ENCODE results near the gene AZIN2.
"Not testable (repeated sequence)": the region's sequence is repeated elsewhere in the genome, so short reads cannot be mapped to it uniquely, and the experiment has no call there.

AZIN2 gene

GRCh38 chr1:33092438-33092837 is 11.5 kb downstream of the AZIN2 start:
- in situ Hi-C loops (cut with HindIII; ENCODE audit: low pct_unique_long_range_greater_than_20kb, low sequenced_read_pairs): no loop called here
- no peak for TF ChIP-seq JUND (IDR thresholded peaks at IDR 0.05; ENCODE audit: low read depth)

DNA sequence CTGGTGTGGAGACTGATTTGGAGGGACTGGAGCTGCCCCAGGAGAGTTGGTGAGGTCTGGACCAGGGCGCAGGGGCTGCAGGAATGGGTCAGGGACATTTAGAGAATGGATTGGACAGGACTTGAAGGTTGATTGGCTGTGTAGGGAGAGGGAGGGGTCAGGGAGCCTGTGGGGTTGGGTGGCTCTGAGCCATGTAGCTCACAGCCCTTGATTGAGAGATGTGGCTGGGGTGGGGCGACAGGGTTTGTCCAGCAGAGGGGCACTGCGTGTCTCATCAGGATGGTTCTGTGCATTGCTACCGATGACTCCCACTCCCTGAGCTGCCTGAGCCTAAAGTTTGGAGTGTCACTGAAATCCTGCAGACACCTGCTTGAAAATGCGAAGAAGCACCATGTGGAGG is 12.1 kb downstream of the AZIN2 start:
- in situ Hi-C loops (cut with HindIII; ENCODE audit: low pct_unique_long_range_greater_than_20kb, low sequenced_read_pairs): no loop called here
- DNase-seq (ENCODE audit: low read depth in 1 of 2, low spot score in 1 of 2): peak in 1 of 2 experiments; percentile 8
- no peak for TF ChIP-seq JUND (IDR thresholded peaks at IDR 0.05; ENCODE audit: low read depth)

More at GRCh38 chr1:33092438-33092837, 11.5 kb downstream of the AZIN2 start:
- DNase-seq (ENCODE audit: low read depth in 1 of 2, low spot score in 1 of 2): no peak

DNA sequence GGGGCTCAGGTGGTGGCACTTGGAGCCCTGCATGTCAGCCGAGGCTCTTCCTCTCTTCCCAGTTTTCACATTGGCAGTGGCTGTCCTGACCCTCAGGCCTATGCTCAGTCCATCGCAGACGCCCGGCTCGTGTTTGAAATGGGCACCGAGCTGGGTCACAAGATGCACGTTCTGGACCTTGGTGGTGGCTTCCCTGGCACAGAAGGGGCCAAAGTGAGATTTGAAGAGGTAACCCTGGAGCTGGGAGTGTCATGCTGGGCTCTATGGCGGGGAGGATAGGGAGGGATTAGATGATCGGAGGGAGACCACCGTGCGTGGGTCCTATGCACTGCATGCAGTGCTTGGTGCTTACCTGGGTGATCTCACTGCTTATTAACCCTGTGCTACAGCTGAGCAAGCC is 13.5 kb downstream of the AZIN2 start:
- in situ Hi-C loops (cut with HindIII; ENCODE audit: low pct_unique_long_range_greater_than_20kb, low sequenced_read_pairs): no loop called here
- no peak for DNase-seq (ENCODE audit: low read depth in 1 of 2, low spot score in 1 of 2)
- TF ChIP-seq JUND (IDR thresholded peaks at IDR 0.05; ENCODE audit: low read depth): no peak

DNA sequence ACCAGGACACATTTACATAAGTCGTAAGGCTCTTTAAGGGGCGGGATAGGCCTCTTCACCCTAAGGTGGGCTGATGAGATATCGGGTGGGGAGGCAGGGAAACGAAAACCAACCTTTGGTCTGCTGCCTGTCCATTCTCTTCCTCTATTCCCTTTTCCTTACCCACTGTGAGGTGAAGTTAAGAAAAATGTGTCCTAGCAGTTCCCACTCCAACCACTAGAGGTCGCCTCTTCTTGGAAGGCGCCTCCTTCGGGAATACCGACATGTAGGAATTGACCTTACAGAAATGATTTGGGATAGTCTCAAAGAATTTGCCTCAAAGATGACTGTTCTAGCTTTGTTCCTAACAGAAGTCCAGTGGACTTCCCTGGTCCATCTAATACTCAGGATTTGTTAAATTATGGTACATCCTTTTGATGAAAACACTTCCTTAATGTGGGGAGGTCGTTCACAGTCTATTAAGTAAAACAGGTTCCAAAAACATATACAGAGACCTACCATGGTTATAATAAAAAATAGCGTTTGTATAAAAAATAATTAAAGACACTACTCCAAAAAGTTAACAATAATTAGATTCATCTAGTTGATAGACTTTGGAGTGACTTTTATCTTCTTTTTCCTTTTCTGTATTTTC is 14.1 kb downstream of the AZIN2 start:
- in situ Hi-C loops (cut with HindIII; ENCODE audit: low pct_unique_long_range_greater_than_20kb, low sequenced_read_pairs): no loop called here
- TF ChIP-seq JUND (IDR thresholded peaks at IDR 0.05; ENCODE audit: low read depth): no peak
- DNase-seq (ENCODE audit: low read depth in 1 of 2, low spot score in 1 of 2): peak; percentile 26 to 71

- no peak for DNase-seq (ENCODE audit: low read depth in 1 of 2, low spot score in 1 of 2)
- no peak for TF ChIP-seq JUND (IDR thresholded peaks at IDR 0.05; ENCODE audit: low read depth)
- in situ Hi-C loops (cut with HindIII; ENCODE audit: low pct_unique_long_range_greater_than_20kb, low sequenced_read_pairs): no loop called here
These were observed 15.5 kb downstream of the AZIN2 start for GRCh38 chr1:33096363-33097005.

- in situ Hi-C loops (cut with HindIII; ENCODE audit: low pct_unique_long_range_greater_than_20kb, low sequenced_read_pairs): no loop called here
- DNase-seq (ENCODE audit: low read depth in 1 of 2, low spot score in 1 of 2): no peak
- no peak for TF ChIP-seq JUND (IDR thresholded peaks at IDR 0.05; ENCODE audit: low read depth)
These were observed 16.2 kb downstream of the AZIN2 start for GRCh38 chr1:33097137-33097611.

- DNase-seq (ENCODE audit: low read depth in 1 of 2, low spot score in 1 of 2): no peak
- no peak for TF ChIP-seq JUND (IDR thresholded peaks at IDR 0.05; ENCODE audit: low read depth)
- in situ Hi-C loops (cut with HindIII; ENCODE audit: low pct_unique_long_range_greater_than_20kb, low sequenced_read_pairs): no loop called here
These were observed 16.8 kb downstream of the AZIN2 start for GRCh38 chr1:33097762-33098161.

DNA sequence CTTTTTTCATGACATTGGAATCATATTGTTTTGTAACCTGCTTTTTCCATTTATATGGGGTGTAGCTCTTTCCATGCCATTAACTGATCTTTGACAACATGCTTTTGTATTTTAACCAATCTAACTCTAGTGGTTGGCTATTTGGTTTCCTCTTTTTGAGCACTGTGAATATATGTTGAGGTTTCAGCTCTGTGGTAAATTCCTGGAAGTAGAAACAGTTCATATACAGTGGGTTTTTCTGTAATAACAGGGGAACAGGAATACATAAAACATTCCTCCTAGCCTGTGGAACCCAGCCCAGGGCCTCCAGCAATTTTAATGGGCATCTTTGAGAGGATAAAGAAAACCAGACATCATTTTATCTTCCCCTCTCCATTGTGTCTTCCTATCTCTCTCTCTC is 17.4 kb downstream of the AZIN2 start:
- in situ Hi-C loops (cut with HindIII; ENCODE audit: low pct_unique_long_range_greater_than_20kb, low sequenced_read_pairs): no loop called here
- DNase-seq (ENCODE audit: low read depth in 1 of 2, low spot score in 1 of 2): no peak
- TF ChIP-seq JUND (IDR thresholded peaks at IDR 0.05; ENCODE audit: low read depth): no peak

DNA sequence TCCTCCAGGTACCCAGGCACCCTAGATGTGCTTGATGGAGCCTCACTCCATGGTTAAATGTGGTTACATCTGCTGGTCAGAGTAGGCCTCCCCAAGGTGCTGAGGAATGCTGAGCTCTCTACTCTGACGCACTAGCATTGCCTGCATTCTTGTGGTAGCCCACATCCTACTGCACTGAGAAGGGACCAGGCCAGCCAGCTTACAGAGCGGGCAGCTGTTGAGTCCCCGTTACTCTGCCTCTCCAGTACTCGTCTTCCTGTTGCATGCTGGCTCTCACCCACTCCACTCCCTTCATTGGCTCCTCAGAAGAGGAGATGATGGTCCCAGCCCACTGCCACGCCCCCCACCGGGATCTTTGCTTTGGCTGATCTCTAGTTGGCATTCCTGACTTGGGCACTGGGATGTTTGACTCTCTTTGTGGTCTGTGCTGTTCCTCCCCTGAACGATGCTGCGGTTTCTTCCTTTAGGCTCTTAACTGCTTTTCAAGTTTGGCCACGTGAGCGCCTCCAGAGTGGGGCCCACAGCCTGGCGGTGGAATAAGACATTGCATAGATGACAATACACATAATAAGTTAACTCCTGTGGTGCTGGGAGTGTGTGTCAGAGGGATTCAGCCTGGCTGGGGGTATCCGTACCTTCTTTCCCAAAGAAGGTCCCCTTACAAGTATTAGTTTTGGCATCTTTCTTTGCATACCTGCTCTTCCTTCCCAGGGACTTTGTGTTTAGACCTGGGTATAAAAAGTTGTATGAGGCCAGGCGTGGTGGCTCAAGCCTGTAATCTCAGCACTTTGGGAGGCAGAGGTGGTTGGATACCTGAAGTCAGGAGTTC is 18.6 kb downstream of the AZIN2 start:
- in situ Hi-C loops (cut with HindIII; ENCODE audit: low pct_unique_long_range_greater_than_20kb, low sequenced_read_pairs): no loop called here
- TF ChIP-seq JUND (IDR thresholded peaks at IDR 0.05; ENCODE audit: low read depth): no peak
- peak; percentile 15 to 98 for DNase-seq (ENCODE audit: low read depth in 1 of 2, low spot score in 1 of 2)

- in situ Hi-C loops (cut with HindIII; ENCODE audit: low pct_unique_long_range_greater_than_20kb, low sequenced_read_pairs); DNase-seq (ENCODE audit: low read depth in 1 of 2, low spot score in 1 of 2): not testable (repeated sequence)
These were observed 19.1 kb downstream of the AZIN2 start for GRCh38 chr1:33100119-33100415.

- in situ Hi-C loops (cut with HindIII; ENCODE audit: low pct_unique_long_range_greater_than_20kb, low sequenced_read_pairs): no loop called here
- no peak for TF ChIP-seq JUND (IDR thresholded peaks at IDR 0.05; ENCODE audit: low read depth)
These were observed 29.5 kb downstream of the AZIN2 start for GRCh38 chr1:33110477-33110876.

DNA sequence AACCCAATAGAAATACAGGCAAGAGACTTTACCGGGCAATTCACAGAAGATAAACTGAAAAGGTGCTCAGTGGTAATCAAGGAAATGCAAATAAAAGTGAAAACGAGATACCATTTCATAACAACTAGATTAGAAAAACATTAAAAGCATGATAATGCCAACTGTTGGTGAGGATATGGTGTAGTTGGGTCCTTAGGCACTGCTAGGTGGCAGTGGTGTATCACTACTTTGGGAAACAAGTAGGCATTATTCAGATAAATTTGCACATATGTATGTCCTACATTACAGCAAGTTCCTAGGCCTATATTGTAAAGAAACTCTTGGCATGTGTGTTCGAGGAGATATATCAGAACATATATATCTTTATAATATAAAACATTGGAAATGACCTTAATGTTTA is 31.0 kb downstream of the AZIN2 start:
- DNase-seq (ENCODE audit: low read depth in 1 of 2, low spot score in 1 of 2): peak in 1 of 2 experiments; percentile 48
- TF ChIP-seq JUND (IDR thresholded peaks at IDR 0.05; ENCODE audit: low read depth): no peak
- in situ Hi-C loops (cut with HindIII; ENCODE audit: low pct_unique_long_range_greater_than_20kb, low sequenced_read_pairs): no loop called here

More at GRCh38 chr1:33110477-33110876, 29.5 kb downstream of the AZIN2 start:
- no peak for DNase-seq (ENCODE audit: low read depth in 1 of 2, low spot score in 1 of 2)
